ENCODE results near the gene NOD2. TPM values are rescaled to one million over a fixed set of nuclear protein-coding genes. Genes with fewer than 3 reads are reported as not detected.

Gene NOD2
- total and polyA plus RNA-seq, 2 of the 13 experiments (the other 11 are each of a cell fraction or from before 2014, with no cell fraction given): 0.27 to 0.81 TPM

GRCh38 chr16:50665128-50665878, 28.1 kb upstream of the NOD2 start (continued):
- no peak for TF ChIP-seq ATF7-NPFF (CRISPR knock-in tag; IDR thresholded peaks at IDR 0.05; ENCODE audit: low read depth)
- no peak for TF ChIP-seq KLF9 (CRISPR knock-in tag; IDR thresholded peaks at IDR 0.05; ENCODE audit: low read depth)
- 0 out of 2 replicates have a peak, but pooled peaks have one; percentile 42 for TF ChIP-seq SPEN (CRISPR knock-in tag; IDR thresholded peaks at IDR 0.05; ENCODE audit: low read depth)
- TF ChIP-seq NCOA5 (CRISPR knock-in tag; IDR thresholded peaks at IDR 0.05): no peak
- TF ChIP-seq ELF4 (CRISPR knock-in tag; IDR thresholded peaks at IDR 0.05; ENCODE audit: borderline replicate concordance): no peak
- TF ChIP-seq, protein P1, sequence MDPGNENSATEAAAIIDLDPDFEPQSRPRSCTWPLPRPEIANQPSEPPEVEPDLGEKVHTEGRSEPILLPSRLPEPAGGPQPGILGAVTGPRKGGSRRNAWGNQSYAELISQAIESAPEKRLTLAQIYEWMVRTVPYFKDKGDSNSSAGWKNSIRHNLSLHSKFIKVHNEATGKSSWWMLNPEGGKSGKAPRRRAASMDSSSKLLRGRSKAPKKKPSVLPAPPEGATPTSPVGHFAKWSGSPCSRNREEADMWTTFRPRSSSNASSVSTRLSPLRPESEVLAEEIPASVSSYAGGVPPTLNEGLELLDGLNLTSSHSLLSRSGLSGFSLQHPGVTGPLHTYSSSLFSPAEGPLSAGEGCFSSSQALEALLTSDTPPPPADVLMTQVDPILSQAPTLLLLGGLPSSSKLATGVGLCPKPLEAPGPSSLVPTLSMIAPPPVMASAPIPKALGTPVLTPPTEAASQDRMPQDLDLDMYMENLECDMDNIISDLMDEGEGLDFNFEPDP (CRISPR knock-in tag; conservative IDR thresholded peaks at IDR 0.05): no peak
- no peak for TF ChIP-seq ARID3A (IDR thresholded peaks at IDR 0.05; ENCODE audit: low read depth, low read length)
- no peak for TF ChIP-seq MAF1 (CRISPR knock-in tag; IDR thresholded peaks at IDR 0.05; ENCODE audit: borderline replicate concordance)
- TF ChIP-seq CHD2 (IDR thresholded peaks at IDR 0.05; ENCODE audit: low read depth, low read length): no peak
- TF ChIP-seq SOX5 (CRISPR knock-in tag; IDR thresholded peaks at IDR 0.05; ENCODE audit: borderline replicate concordance): no peak
- no peak for TF ChIP-seq RFX1 (IDR thresholded peaks at IDR 0.05)
- TF ChIP-seq, protein P2, sequence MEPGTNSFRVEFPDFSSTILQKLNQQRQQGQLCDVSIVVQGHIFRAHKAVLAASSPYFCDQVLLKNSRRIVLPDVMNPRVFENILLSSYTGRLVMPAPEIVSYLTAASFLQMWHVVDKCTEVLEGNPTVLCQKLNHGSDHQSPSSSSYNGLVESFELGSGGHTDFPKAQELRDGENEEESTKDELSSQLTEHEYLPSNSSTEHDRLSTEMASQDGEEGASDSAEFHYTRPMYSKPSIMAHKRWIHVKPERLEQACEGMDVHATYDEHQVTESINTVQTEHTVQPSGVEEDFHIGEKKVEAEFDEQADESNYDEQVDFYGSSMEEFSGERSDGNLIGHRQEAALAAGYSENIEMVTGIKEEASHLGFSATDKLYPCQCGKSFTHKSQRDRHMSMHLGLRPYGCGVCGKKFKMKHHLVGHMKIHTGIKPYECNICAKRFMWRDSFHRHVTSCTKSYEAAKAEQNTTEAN (CRISPR knock-in tag; conservative IDR thresholded peaks at IDR 0.05): no peak
- TF ChIP-seq, protein P3, sequence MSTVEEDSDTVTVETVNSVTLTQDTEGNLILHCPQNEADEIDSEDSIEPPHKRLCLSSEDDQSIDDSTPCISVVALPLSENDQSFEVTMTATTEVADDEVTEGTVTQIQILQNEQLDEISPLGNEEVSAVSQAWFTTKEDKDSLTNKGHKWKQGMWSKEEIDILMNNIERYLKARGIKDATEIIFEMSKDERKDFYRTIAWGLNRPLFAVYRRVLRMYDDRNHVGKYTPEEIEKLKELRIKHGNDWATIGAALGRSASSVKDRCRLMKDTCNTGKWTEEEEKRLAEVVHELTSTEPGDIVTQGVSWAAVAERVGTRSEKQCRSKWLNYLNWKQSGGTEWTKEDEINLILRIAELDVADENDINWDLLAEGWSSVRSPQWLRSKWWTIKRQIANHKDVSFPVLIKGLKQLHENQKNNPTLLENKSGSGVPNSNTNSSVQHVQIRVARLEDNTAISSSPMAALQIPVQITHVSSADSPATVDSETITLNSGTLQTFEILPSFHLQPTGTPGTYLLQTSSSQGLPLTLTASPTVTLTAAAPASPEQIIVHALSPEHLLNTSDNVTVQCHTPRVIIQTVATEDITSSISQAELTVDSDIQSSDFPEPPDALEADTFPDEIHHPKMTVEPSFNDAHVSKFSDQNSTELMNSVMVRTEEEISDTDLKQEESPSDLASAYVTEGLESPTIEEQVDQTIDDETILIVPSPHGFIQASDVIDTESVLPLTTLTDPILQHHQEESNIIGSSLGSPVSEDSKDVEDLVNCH (CRISPR knock-in tag; IDR thresholded peaks at IDR 0.05): no peak
- no peak for TF ChIP-seq ZNF496 (CRISPR knock-in tag; IDR thresholded peaks at IDR 0.05; ENCODE audit: insufficient replicate concordance)
- no peak for TF ChIP-seq TCF7 (IDR thresholded peaks at IDR 0.05; ENCODE audit: low read depth)
- TF ChIP-seq ARNT (IDR thresholded peaks at IDR 0.05): no peak
- no peak for TF ChIP-seq ZNF3 (CRISPR knock-in tag; IDR thresholded peaks at IDR 0.05)
- no peak for TF ChIP-seq CHCHD3 (CRISPR knock-in tag; IDR thresholded peaks at IDR 0.05)
- TF ChIP-seq MXD4 (CRISPR knock-in tag; IDR thresholded peaks at IDR 0.05): no peak
- TF ChIP-seq ISL2 (CRISPR knock-in tag; IDR thresholded peaks at IDR 0.05): no peak
- no peak for TF ChIP-seq ZNF10 (CRISPR knock-in tag; IDR thresholded peaks at IDR 0.05; ENCODE audit: borderline replicate concordance, low read depth)
- no peak for TF ChIP-seq ZNF354B (CRISPR knock-in tag; IDR thresholded peaks at IDR 0.05)
- TF ChIP-seq ZNF629 (CRISPR knock-in tag; conservative IDR thresholded peaks at IDR 0.05): no peak
- no peak for TF ChIP-seq PAF1 (CRISPR knock-in tag; IDR thresholded peaks at IDR 0.05)
- TF ChIP-seq KDM5A (IDR thresholded peaks at IDR 0.05; ENCODE audit: borderline replicate concordance, low read length): no peak
- no peak for TF ChIP-seq ZNF678 (CRISPR knock-in tag; IDR thresholded peaks at IDR 0.05)

Measured in HepG2 (cell line).